ENCODE results near the gene ADGRE3.

GRCh38 chr19:14616407-14616806, 58.2 kb downstream of the ADGRE3 start:
- TF ChIP-seq, protein P1, sequence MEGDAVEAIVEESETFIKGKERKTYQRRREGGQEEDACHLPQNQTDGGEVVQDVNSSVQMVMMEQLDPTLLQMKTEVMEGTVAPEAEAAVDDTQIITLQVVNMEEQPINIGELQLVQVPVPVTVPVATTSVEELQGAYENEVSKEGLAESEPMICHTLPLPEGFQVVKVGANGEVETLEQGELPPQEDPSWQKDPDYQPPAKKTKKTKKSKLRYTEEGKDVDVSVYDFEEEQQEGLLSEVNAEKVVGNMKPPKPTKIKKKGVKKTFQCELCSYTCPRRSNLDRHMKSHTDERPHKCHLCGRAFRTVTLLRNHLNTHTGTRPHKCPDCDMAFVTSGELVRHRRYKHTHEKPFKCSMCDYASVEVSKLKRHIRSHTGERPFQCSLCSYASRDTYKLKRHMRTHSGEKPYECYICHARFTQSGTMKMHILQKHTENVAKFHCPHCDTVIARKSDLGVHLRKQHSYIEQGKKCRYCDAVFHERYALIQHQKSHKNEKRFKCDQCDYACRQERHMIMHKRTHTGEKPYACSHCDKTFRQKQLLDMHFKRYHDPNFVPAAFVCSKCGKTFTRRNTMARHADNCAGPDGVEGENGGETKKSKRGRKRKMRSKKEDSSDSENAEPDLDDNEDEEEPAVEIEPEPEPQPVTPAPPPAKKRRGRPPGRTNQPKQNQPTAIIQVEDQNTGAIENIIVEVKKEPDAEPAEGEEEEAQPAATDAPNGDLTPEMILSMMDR (IDR thresholded peaks at IDR 0.05): no peak
- TF ChIP-seq POLR2AphosphoS5 (IDR thresholded peaks at IDR 0.05) (no peak), POLR2A (IDR thresholded peaks at IDR 0.05; ENCODE audit: low read depth) (no peak)
